Ascending aorta (tissue), 2 donors: Measurements from ENCODE around the gene MTCL1. TPM values are rescaled to one million over a fixed set of nuclear protein-coding genes. Genes with fewer than 3 reads are reported as not detected.

Experiments
- DNase-seq, 2 donors: peaks; one replicate each; pipeline ENCODE4 v3.0.0-alpha.2; 2019; ENCODE audit warnings: low spot score in 2 of 2
- H3K27ac ChIP-seq, 2 donors: fragments of 200-600 bp; sonication (generic); one replicate each; pipeline ENCODE4 v1.5.1; 2016 to 2017; ENCODE audit warnings: mild to moderate bottlenecking in 1 of 2
- H3K27me3 ChIP-seq: fragments of 200-600 bp; sonication (generic); one replicate; pipeline ENCODE4 v1.5.1; 2017
- H3K36me3 ChIP-seq, 2 donors: fragments of 200-600 bp; sonication (generic); one replicate each; pipeline ENCODE4 v1.5.1; 2016
- H3K4me1 ChIP-seq, 2 donors: fragments of 200-600 bp; sonication (generic); one replicate each; pipeline ENCODE4 v1.5.1; 2016 to 2017; ENCODE audit warnings: mild to moderate bottlenecking in 1 of 2
- H3K4me3 ChIP-seq, 2 donors: fragments of 200-600 bp; sonication (generic); one replicate each; pipeline ENCODE4 v1.5.1; 2016 to 2017; ENCODE audit warnings: mild to moderate bottlenecking in 1 of 2
- H3K9me3 ChIP-seq, 2 donors: fragments of 200-600 bp; sonication (generic); one replicate each; pipeline ENCODE4 v1.5.1; 2016
- CTCF ChIP-seq, 3 experiments: fragments of 200-600 bp in 2 of 3; fragments of 450-650 bp in 1 of 3; sonication (generic) in 2 of 3; IDR thresholded peaks; one replicate each; pipeline ENCODE4 v1.5.1; 2016 to 2019; ENCODE audit warnings: antibody characterized with exemption in 3 of 3, mild to moderate bottlenecking in 1 of 3, moderate library complexity in 1 of 3
- intact Hi-C: fragments of 100-400 bp; cut with DNase I; formaldehyde crosslinking; loops from one replicate; pipeline ENCODE4 v1.15.1; 2023
- total RNA-seq: library from RNA; depleted of rRNA; stranded (reverse); fragments of >200 nt; gene quantifications from one replicate; pipeline ENCODE4 v1.1.0, GENCODE V29; 2016

Gene MTCL1
- total RNA-seq, 1 donor from 2014 or later = 105 TPM

GRCh38 chr18:8881103-8881502 lies 175.7 kb downstream of the MTCL1 start:
- H3K9me3 ChIP-seq = peaks cover 0 to 8% of the 10 kb centered on the region in 2 donors
- H3K27ac ChIP-seq = no peak overlapping the region
- H3K4me3 ChIP-seq = no peak overlapping the region
- no peak for DNase-seq
- H3K27me3 ChIP-seq = no peaks in the 10 kb centered on the region
- intact Hi-C loops = no loop called here
- no peaks in the 10 kb centered on the region for H3K36me3 ChIP-seq
- TF ChIP-seq CTCF (IDR thresholded peaks at IDR 0.05) = no peak
- H3K4me1 ChIP-seq = no peaks in the 10 kb centered on the region

Other genes with a start within 250 kb of the MTCL1 start
- gene RAB12, start 96.1 kb upstream of the MTCL1 start, total RNA-seq = 35.5 TPM